GM21423 (cell line): ENCODE data around the gene MICALL2.

ENCODE experiments used
- ATAC-seq: cut with Tn5 transposase; IDR thresholded peaks from one replicate; pipeline ENCODE4 v1.9.1; 2021; ENCODE audit warnings: mild to moderate bottlenecking, moderate library complexity; ENCODE audit not compliant: unreplicated experiment

MICALL2 gene

GRCh38 chr7:1493571-1493970 is 34.3 kb upstream of the MICALL2 start:
- no peak for ATAC-seq

GRCh38 chr7:1493129-1493528 is 33.9 kb upstream of the MICALL2 start:
- ATAC-seq = no peak

GRCh38 chr7:1492640-1493039 is 33.4 kb upstream of the MICALL2 start:
- ATAC-seq = no peak

GRCh38 chr7:1492221-1492620 is 33.0 kb upstream of the MICALL2 start:
- no peak for ATAC-seq

GRCh38 chr7:1490837-1491236 is 31.6 kb upstream of the MICALL2 start:
- ATAC-seq = no peak

GRCh38 chr7:1489336-1489735 is 30.1 kb upstream of the MICALL2 start:
- ATAC-seq = no peak

GRCh38 chr7:1488016-1488415 is 28.7 kb upstream of the MICALL2 start:
- ATAC-seq = no peak

GRCh38 chr7:1487466-1487865 is 28.2 kb upstream of the MICALL2 start:
- ATAC-seq = no peak

GRCh38 chr7:1486571-1486970 is 27.3 kb upstream of the MICALL2 start:
- no peak for ATAC-seq

GRCh38 chr7:1485156-1485555 is 25.9 kb upstream of the MICALL2 start:
- no peak for ATAC-seq

- no peak for ATAC-seq
Measured at GRCh38 chr7:1484569-1484968, 25.3 kb upstream of the MICALL2 start.

- no peak for ATAC-seq
Measured at GRCh38 chr7:1483536-1484505, 24.6 kb upstream of the MICALL2 start.

- ATAC-seq = no peak
Measured at GRCh38 chr7:1483079-1483478, 23.8 kb upstream of the MICALL2 start.

- ATAC-seq = no peak
Measured at GRCh38 chr7:1481300-1481699, 22.0 kb upstream of the MICALL2 start.

- ATAC-seq = no peak
Measured at GRCh38 chr7:1480670-1481069, 21.4 kb upstream of the MICALL2 start.

- no peak for ATAC-seq
Measured at GRCh38 chr7:1479287-1479686, 20.0 kb upstream of the MICALL2 start.

GRCh38 chr7:1478480-1478879 is 19.2 kb upstream of the MICALL2 start:
- ATAC-seq = no peak

- ATAC-seq = no peak
Measured at GRCh38 chr7:1476859-1477258, 17.6 kb upstream of the MICALL2 start.

GRCh38 chr7:1475991-1476390 is 16.7 kb upstream of the MICALL2 start:
- no peak for ATAC-seq

- ATAC-seq = no peak
Measured at GRCh38 chr7:1475393-1475792, 16.1 kb upstream of the MICALL2 start.

GRCh38 chr7:1474736-1475135 is 15.5 kb upstream of the MICALL2 start:
- ATAC-seq = no peak

- ATAC-seq = no peak
Measured at GRCh38 chr7:1473864-1474512, 14.7 kb upstream of the MICALL2 start.
